Measurements from ENCODE around the gene THRA. TPM values are rescaled to one million over a fixed set of nuclear protein-coding genes. Genes with fewer than 3 reads are reported as not detected.

THRA gene
- polyA plus RNA-seq, 1 of the 3 experiments (the other 2 are of a cell fraction), result 23.1 TPM

- Histone ChIP-seq H3K4me3 (ENCODE audit: low read depth in 2 of 2, low read length in 1 of 2) (no peak overlapping the region), H3K79me2 (ENCODE audit: insufficient read depth) (peaks cover 9% of the 10 kb centered on the region; the same call in 1 of the 2 replicates), H3K4me2 (no peak overlapping the region), H3K27ac (ENCODE audit: low read depth in 2 of 2, low read length in 1 of 2) (no peak overlapping the region), H3K36me3 (replicated peaks in 1 of 2; ENCODE audit: control insufficient read depth in 1 of 2, insufficient read depth in 2 of 2, low read length in 1 of 2) (no peaks in the 10 kb centered on the region), H2AFZ (ENCODE audit: low read depth) (no peak overlapping the region), H4K20me1 (ENCODE audit: insufficient read depth) (no peaks in the 10 kb centered on the region), H3K4me1 (ENCODE audit: control insufficient read depth in 1 of 2, insufficient read depth in 2 of 2, low read depth in 1 of 2, low read length in 1 of 2) (peaks cover 0 to 11% of the 10 kb centered on the region in 2 experiments; a peak in 1 of 4 replicates), H3K27me3 (ENCODE audit: insufficient read depth) (no peaks in the 10 kb centered on the region), H3K9me2 (no peaks in the 10 kb centered on the region), H3F3A (replicated peaks; ENCODE audit: insufficient read depth) (peaks cover 4% of the 10 kb centered on the region), H3K9ac (no peak overlapping the region), H3K9me3 (no peaks in the 10 kb centered on the region)
- POLR2A ChIA-PET, result no interaction called here
- CTCF ChIA-PET, result interaction anchor here (0.8 to 12.8 kb wide), 8 partner anchors 17 to 109 kb away, joined by 3 to 100 read pairs (median 8); no protein-coding TSS in a partner anchor
- TF ChIP-seq GABPA (IDR thresholded peaks at IDR 0.05; ENCODE audit: low read depth), result no peak
- no peak for TF ChIP-seq SIN3A (IDR thresholded peaks at IDR 0.05; ENCODE audit: borderline replicate concordance, low read depth, low read length)
- TF ChIP-seq USF1 (IDR thresholded peaks at IDR 0.05; ENCODE audit: borderline replicate concordance, low read depth), result no peak
- no peak for TF ChIP-seq REST (IDR thresholded peaks at IDR 0.05; ENCODE audit: low read depth, low read length)
- no peak for TF ChIP-seq FOXM1 (IDR thresholded peaks at IDR 0.05; ENCODE audit: low read depth)
- TF ChIP-seq RCOR1 (IDR thresholded peaks at IDR 0.05; ENCODE audit: low read length), result no peak
- no peak for TF ChIP-seq RFX5 (IDR thresholded peaks at IDR 0.05; ENCODE audit: low read length)
- no peak for DNase-seq
- 100% methylated on average over 1 of the region's 1 CpG for WGBS (ENCODE audit: low lambda C conversion rate)
These were observed 3.9 kb upstream of the THRA start for GRCh38 chr17:40058865-40059264.

- DNase-seq, result no peak
- Histone ChIP-seq H3F3A (replicated peaks; ENCODE audit: insufficient read depth) (peaks cover 7% of the 10 kb centered on the region), H3K4me2 (no peak overlapping the region), H3K27me3 (ENCODE audit: insufficient read depth) (no peaks in the 10 kb centered on the region), H3K27ac (ENCODE audit: low read depth in 2 of 2, low read length in 1 of 2) (no peak overlapping the region), H2AFZ (ENCODE audit: low read depth) (no peak overlapping the region), H3K36me3 (replicated peaks in 1 of 2; ENCODE audit: control insufficient read depth in 1 of 2, insufficient read depth in 2 of 2, low read length in 1 of 2) (no peaks in the 10 kb centered on the region), H3K4me3 (ENCODE audit: low read depth in 2 of 2, low read length in 1 of 2) (no peak overlapping the region), H3K9me2 (no peaks in the 10 kb centered on the region), H3K4me1 (ENCODE audit: control insufficient read depth in 1 of 2, insufficient read depth in 2 of 2, low read depth in 1 of 2, low read length in 1 of 2) (peaks cover 10 to 19% of the 10 kb centered on the region in 2 experiments; a peak in 3 of 4 replicates), H3K9me3 (no peaks in the 10 kb centered on the region), H3K9ac (no peak overlapping the region), H3K79me2 (ENCODE audit: insufficient read depth) (peaks cover 8% of the 10 kb centered on the region; the same call in 1 of the 2 replicates), H4K20me1 (ENCODE audit: insufficient read depth) (no peaks in the 10 kb centered on the region)
- ChIA-PET CTCF (interaction anchor here (0.6 to 12.8 kb wide), 7 partner anchors 9 to 47 kb away, joined by 3 to 160 read pairs (median 9); no protein-coding TSS in a partner anchor), POLR2A (interaction anchor here (0.5 kb wide), 1 partner anchor 24 kb away, joined by 5 read pairs; no protein-coding TSS in a partner anchor)
- WGBS (ENCODE audit: low lambda C conversion rate), result 76% methylated on average over 8 of the region's 8 CpGs
- no peak for TF ChIP-seq POLR2AphosphoS5 (IDR thresholded peaks at IDR 0.05; ENCODE audit: low read depth, low read length)
- no peak for TF ChIP-seq MXI1 (IDR thresholded peaks at IDR 0.05; ENCODE audit: low read depth, low read length)
- no peak for TF ChIP-seq PBX3 (IDR thresholded peaks at IDR 0.05)
- TF ChIP-seq ELF1 (IDR thresholded peaks at IDR 0.05), result no peak
- no peak for TF ChIP-seq RXRA (IDR thresholded peaks at IDR 0.05; ENCODE audit: borderline replicate concordance, low read depth)
- no peak for TF ChIP-seq RFX5 (IDR thresholded peaks at IDR 0.05; ENCODE audit: low read length)
- TF ChIP-seq FOXM1 (IDR thresholded peaks at IDR 0.05; ENCODE audit: low read depth), result no peak
- no peak for TF ChIP-seq TAF1 (IDR thresholded peaks at IDR 0.05; ENCODE audit: borderline replicate concordance, low read depth, low read length)
- TF ChIP-seq FOXJ3 (CRISPR knock-in tag; IDR thresholded peaks at IDR 0.05), result no peak
- TF ChIP-seq FOSL2 (IDR thresholded peaks at IDR 0.05; ENCODE audit: borderline replicate concordance, low read depth), result no peak
- TF ChIP-seq RCOR1 (IDR thresholded peaks at IDR 0.05; ENCODE audit: low read length), result no peak
- no peak for TF ChIP-seq SIN3A (IDR thresholded peaks at IDR 0.05; ENCODE audit: borderline replicate concordance, low read depth, low read length)
- TF ChIP-seq GABPA (IDR thresholded peaks at IDR 0.05; ENCODE audit: low read depth), result no peak
- TF ChIP-seq ZBTB33 (IDR thresholded peaks at IDR 0.05; ENCODE audit: borderline replicate concordance, low read depth), result no peak
- no peak for TF ChIP-seq SMC3 (IDR thresholded peaks at IDR 0.05; ENCODE audit: low read depth, low read length)
- no peak for TF ChIP-seq YY1 (IDR thresholded peaks at IDR 0.05; ENCODE audit: low read depth)
- TF ChIP-seq CHD2 (IDR thresholded peaks at IDR 0.05; ENCODE audit: low read length, partially characterized antibody), result no peak
These were observed 2.9 kb upstream of the THRA start for GRCh38 chr17:40059729-40060475.

Data from SK-N-SH (cell line).